ENCODE measurements around the gene INPP5A.
"Not testable (repeated sequence)": the region's sequence is repeated elsewhere in the genome, so short reads cannot be mapped to it uniquely, and the experiment has no call there.

Gene INPP5A

DNA sequence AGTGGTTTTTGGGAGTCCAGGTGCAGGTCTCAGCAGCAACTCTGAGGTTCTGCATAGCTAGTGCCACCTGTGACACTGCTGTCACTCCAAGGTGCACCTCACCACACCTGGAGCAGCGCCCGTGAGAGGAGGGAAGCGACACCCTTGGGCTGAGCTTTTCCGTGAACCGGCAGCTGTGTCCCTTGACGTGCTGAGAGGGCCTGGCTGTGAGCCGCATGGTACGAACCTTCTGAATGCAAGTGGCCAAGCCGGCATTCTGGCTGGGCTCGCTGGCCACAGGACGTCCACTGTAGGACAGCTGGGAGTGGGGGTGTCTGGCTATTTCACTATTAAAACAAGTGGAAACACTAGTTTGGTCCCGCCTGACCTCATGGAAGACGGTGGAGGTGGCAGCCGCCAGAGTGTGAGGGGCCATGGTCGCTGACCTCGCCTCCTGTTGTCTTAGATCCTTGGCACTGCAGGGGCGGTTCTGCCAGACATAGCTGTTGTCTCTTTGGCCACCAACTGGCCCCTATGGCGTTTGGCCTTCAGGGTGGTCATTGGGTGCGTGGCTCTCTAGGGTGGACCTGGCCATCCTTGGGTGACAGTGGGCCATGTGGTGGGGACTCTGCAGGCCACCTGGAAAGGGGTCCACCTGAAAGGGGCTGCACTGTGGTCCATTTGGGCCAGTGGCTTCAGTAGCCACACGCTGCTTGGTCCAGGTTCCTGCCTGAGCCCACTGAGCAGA is 12.9 kb downstream of the INPP5A start:
- no peak for DNase-seq

DNA sequence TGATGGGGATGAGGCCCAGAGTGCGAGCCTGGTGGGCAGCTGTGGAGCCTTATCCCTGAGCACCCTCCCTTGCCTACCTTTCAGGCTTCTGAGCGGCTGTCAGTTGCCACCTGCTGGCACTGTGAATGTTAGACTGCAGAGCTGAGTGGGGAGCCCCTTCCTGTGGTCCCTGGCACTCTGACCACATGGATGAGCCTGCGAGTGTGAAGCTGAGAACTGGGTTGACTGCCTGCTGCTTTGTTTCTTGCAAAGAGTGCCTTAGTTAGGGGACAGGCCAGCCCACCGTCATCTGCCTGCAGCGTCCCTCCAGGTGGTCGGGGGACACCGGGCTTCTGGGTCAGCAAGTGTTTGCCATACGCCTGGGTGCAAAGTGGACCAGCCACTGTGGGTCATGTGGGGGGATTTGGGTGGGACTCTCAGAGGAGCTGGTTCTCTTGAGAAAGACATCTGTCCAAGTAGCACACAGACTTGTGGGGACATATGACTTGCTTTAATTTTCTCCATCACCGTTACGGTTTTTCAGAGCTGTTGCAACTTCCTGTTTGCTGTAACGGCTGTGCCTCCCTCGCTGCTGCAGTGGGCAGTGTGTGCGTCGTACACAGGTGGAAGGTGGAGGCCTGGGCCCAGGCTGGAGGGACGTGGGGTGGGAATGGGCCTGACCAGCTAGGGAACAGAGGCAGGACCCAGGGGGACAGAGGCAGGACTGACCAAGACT is 13.7 kb downstream of the INPP5A start:
- no peak for DNase-seq

DNA sequence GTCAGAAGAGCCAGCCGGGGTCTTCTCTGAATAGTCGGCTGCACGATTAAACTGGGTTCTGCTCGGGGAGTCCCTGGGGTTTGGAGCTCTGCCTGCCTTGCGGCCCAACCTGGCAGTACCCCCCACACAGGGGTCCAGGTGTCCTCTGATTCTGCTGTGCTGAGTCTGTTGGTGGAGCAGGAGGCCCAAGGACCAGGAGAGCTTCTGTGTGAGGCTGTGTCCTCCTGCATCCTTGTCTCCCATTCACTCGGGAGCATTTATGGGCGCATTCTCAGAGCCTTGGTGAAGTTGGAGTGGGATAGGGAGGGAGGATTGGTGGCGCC is 14.2 kb downstream of the INPP5A start:
- no peak for DNase-seq

GRCh38 chr10:132552635-132553034 is 15.0 kb downstream of the INPP5A start:
- DNase-seq, result not testable (repeated sequence)

DNA sequence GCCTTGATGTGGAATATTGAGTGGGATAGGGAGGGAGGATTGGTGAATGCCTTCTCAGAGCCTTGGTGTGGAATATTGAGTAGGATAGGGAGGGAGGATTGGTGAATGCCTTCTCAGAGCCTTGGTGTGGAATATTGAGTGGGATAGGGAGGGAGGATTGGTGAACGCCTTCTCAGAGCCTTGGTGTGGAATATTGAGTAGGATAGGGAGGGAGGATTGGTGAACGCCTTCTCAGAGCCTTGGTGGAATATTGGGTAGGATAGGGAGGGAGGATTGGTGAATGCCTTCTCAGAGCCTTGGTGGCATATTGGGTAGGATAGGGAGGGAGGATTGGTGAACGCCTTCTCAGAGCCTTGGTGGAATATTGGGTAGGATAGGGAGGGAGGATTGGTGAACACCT is 16.0 kb downstream of the INPP5A start:
- DNase-seq, result not testable (repeated sequence)

GRCh38 chr10:132554053-132554990 is 16.7 kb downstream of the INPP5A start:
- no peak for DNase-seq

DNA sequence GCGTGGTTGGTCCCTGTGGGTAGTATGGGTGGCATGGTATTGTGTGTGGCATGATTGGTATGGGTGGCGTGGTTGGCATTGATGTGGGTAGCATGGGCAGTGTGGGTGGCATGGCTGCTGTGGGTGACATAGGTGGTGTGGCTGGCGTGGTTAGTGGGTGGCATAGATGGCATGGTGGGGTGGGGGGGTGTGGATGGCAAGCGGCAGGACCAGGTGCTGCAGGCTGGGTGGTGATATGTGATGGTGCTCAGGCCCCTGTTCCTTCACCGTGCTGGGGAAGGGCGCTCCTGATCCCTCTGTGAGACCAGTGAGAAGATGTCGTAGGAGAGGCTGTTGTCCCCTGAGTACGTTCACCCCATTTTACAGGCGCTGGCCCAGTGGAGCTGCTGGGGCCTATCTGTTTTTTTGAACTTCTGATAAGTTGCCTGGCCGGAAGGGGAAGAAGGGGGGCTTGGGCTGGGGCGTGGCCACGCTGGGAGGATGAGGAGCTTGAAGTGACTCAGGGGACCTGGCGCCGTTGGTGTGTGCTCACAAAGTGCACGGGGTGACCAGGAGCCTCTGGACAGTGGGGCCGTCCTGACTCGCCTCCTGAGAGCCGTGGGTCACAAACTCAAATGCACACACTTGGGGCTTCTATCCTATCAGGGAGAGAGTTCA is 17.5 kb downstream of the INPP5A start:
- DNase-seq, result no peak

DNA sequence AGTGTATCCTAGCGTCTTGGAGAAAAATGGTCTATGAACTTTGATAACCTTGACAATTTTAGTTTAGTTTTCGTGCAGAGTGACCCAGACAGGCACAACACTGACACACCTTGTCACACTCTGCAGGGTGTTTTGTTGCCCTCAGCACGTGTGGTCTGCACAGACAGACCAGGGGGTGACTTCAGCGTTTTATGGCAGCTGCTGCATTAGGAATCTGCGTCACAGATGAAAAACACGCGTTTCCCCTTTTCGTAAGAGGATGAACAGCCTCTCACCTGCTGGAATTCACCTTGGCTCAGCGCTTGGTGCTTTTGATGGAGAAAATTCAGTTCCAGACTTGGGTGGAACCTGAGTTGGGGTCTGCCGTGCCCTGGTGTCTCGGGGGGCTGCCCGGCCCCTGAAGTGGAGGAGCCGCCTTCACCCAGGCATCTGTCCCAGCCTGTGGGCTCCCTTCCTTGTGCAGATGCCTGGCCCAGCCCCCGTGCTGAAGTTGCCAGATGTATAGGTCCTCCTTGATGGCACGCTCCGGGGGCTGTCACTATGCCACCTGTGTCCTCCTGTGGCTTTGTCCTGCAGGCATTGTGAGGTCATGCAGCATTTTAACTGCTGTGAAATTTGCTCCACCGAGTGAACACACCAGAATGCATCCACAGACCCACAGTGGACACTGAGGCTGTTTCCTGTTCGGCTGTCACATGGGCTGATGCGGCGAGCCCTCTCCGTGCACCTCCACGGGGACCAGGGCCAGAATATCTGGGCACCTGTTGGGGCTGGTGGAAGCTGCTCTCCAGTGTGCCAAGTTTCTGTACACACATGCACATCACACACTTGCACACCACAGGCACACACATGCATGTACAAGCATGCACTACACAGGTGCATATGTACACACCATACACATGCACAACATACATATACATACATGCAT is 18.3 kb downstream of the INPP5A start:
- DNase-seq, result no peak

DNA sequence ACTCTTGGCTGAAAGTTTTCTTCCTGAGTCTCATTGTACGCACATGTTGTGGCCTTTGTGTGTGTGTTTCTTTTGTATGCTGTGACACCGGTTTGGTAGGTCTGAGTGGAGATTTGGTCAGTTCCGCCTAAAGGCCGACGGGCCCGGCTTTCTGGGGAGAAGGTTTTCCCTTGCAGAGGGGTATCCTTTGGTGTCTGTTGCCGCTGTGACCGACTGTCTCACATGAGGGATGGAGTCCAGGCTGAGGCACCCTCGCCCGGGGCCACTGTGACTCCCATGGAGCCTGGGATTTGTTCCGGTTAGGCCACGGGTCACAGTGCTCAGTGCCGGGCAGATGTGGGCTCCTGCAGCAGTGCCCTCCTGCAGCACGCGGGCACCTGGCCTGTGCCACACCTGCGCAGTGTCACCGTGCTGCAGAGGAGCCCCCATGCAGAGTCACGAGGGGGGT is 19.4 kb downstream of the INPP5A start:
- DNase-seq, result no peak

- no peak for DNase-seq
Measured at GRCh38 chr10:132557696-132558515, 20.3 kb downstream of the INPP5A start.

DNA sequence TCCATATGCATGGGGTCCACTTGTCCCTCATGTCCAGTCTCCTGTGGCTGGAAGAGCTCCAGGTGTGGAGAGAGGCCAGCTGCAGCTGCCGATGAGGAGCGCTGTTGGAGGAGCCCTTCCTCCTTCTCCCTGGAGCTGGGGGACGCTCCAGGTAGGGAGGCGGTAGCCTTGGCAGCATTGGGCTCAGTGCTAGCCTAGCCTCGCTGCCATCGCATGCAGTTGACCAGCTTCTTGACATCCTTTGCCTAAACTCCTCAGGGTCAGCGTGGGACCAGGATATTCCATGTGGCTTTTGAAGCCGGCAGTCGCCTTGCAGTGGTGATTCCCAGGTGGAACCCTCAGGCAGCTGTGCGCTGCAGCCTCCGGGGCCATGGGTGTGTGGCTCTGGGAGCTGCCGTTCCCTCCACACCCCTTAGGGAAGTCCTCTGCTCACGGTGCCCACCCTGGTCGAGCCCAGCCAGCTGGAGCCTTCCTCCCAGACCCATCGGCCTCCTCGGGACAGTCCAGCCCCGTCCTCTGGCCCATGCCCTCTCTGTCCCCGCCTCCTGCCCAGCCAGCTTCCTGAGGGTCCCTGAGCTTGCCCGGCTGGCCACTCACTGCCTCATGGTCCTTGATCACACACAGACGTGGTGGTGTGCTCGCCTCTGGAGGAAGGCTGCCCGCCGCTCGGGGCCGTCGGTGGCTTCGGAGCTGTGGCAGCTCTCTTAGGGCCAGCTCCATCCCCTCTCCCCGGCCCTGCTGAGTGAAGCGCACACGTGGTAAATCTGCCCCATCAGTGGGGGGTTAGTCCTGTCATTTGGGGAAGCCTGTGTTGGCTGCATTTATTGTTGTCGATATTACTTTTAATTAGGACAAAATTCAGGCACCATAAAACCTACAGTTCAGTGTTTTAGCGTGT is 21.2 kb downstream of the INPP5A start:
- no peak for DNase-seq

- DNase-seq, result no peak
Measured at GRCh38 chr10:132559538-132559937, 22.0 kb downstream of the INPP5A start.

- DNase-seq, result no peak
Measured at GRCh38 chr10:132560241-132560731, 22.7 kb downstream of the INPP5A start.

DNA sequence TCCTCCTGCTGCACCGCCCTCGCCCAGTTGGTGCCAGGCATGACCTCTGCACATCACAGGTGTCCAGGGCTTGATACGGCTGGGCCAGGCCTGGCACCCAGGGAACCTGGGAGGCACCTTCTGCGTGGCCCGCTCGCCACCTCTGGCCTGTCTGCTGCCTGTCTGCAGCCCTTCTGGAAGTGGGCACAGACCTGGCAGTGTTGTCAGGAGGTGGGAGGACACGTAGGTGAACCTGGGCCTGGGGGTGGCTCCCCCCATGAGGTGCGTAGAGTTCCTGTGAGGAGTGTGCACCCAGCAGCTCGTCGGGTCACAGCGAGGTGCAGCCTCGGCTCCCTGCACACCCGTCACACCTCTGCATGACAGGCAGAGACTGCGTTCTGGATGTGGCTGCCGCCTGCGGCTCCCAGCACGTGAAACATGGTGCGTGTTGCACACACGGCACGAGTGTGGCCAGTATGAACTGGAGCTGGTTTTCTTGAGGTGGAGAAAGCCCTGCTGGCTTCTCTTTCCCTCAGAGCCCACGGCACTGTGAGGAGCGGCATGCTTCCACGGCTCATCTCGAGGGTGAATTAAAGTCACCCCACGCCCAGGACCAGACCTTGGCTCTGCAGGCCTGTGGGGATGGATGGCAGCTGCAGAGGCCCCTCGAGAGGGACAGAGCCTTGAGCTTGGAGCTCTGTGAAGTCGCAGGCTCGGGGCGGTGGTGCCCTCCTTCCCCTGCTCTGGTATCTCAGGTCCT is 24.8 kb downstream of the INPP5A start:
- no peak for DNase-seq

DNA sequence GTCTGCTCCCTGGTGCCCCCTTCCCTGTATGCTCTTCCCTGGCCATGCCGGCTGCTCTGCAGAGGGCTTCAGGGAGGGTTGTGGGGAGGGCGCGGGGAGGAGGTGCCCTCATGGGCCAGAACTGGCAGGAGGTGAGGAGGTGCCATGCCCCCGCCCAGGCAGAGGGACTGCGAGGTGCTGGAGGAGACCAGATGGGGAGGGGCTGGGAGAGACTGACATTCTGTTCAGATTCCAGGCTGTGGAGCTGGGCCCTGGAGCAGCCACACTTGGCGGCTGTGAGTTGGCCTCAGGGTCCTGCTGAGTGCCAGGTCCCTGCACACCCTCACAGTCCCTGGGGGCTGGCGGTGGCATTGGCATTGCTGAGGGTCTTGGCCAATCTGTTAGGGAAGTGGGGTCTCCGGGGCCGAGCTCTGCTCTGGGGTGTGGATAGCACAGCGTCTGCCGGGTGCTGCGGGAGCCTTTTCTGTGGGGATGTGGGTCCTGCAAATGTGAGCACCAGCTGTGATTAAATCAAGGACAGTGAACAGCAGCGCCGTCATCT is 25.4 kb downstream of the INPP5A start:
- DNase-seq, result no peak

- no peak for DNase-seq
Measured at GRCh38 chr10:132563485-132564248, 26.1 kb downstream of the INPP5A start.

- no peak for DNase-seq
Measured at GRCh38 chr10:132564249-132564605, 26.6 kb downstream of the INPP5A start.

DNA sequence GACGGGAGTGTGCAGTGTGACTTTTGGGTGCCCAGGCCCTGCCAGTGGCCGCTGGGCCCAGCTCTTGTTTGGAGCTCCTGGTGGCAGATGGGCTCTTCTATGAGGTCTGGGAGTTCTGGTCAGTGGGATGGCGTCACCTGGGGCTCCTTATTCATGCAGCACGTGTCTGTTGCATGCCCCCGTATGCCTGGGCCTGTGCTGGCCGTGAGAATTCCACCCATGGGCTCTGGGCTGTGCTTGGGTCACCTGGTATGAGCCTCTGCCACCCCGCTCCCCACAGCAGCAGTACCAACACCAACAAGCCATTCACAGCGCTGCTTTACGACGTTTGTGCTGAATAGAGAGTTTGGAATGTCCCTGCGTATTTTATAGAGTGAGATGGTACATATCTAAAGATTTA is 27.1 kb downstream of the INPP5A start:
- no peak for DNase-seq
